DMS153 (cell line): ENCODE data around the gene TNIK.

Source experiments
- DNase-seq: peaks from one replicate; lab custom pipeline; 2025; lab: John Stamatoyannopoulos, UW

Gene TNIK

GRCh38 chr3:171192176-171192854 is 267.9 kb downstream of the TNIK start:
- no peak for DNase-seq

GRCh38 chr3:171190668-171191067 is 269.5 kb downstream of the TNIK start:
- no peak for DNase-seq

- DNase-seq: no peak
Observed at GRCh38 chr3:171189394-171190080, 270.7 kb downstream of the TNIK start.

- peak; percentile 51 for DNase-seq
Observed at GRCh38 chr3:171187706-171188290, 272.4 kb downstream of the TNIK start.

- DNase-seq: no peak
Observed at GRCh38 chr3:171186817-171187500, 273.2 kb downstream of the TNIK start.

- no peak for DNase-seq
Observed at GRCh38 chr3:171186383-171186782, 273.8 kb downstream of the TNIK start.

GRCh38 chr3:171185959-171186358 is 274.2 kb downstream of the TNIK start:
- DNase-seq: no peak

- DNase-seq: no peak
Observed at GRCh38 chr3:171184372-171184771, 275.8 kb downstream of the TNIK start.

GRCh38 chr3:171183042-171183441 is 277.2 kb downstream of the TNIK start:
- no peak for DNase-seq

GRCh38 chr3:171181907-171182690 is 278.1 kb downstream of the TNIK start:
- DNase-seq: no peak

- no peak for DNase-seq
Observed at GRCh38 chr3:171178714-171179113, 281.5 kb downstream of the TNIK start.

GRCh38 chr3:171177553-171177952 is 282.7 kb downstream of the TNIK start:
- no peak for DNase-seq

- no peak for DNase-seq
Observed at GRCh38 chr3:171177056-171177455, 283.1 kb downstream of the TNIK start.

GRCh38 chr3:171176244-171176933 is 283.8 kb downstream of the TNIK start:
- DNase-seq: no peak

GRCh38 chr3:171175741-171176234 is 284.4 kb downstream of the TNIK start:
- no peak for DNase-seq

- DNase-seq: no peak
Observed at GRCh38 chr3:171173736-171174135, 286.5 kb downstream of the TNIK start.

- no peak for DNase-seq
Observed at GRCh38 chr3:171172070-171172469, 288.1 kb downstream of the TNIK start.

- DNase-seq: no peak
Observed at GRCh38 chr3:171169866-171170265, 290.3 kb downstream of the TNIK start.

GRCh38 chr3:171169443-171169842 is 290.8 kb downstream of the TNIK start:
- DNase-seq: no peak

GRCh38 chr3:171168551-171168950 is 291.7 kb downstream of the TNIK start:
- DNase-seq: no peak

GRCh38 chr3:171168086-171168485 is 292.1 kb downstream of the TNIK start:
- DNase-seq: peak; percentile 28
